NCI-H82 (cell line): ENCODE results near the gene AGPAT2.

ENCODE experiments used
- DNase-seq: peaks from one replicate; lab custom pipeline; 2025; lab: John Stamatoyannopoulos, UW

The AGPAT2 gene

DNA sequence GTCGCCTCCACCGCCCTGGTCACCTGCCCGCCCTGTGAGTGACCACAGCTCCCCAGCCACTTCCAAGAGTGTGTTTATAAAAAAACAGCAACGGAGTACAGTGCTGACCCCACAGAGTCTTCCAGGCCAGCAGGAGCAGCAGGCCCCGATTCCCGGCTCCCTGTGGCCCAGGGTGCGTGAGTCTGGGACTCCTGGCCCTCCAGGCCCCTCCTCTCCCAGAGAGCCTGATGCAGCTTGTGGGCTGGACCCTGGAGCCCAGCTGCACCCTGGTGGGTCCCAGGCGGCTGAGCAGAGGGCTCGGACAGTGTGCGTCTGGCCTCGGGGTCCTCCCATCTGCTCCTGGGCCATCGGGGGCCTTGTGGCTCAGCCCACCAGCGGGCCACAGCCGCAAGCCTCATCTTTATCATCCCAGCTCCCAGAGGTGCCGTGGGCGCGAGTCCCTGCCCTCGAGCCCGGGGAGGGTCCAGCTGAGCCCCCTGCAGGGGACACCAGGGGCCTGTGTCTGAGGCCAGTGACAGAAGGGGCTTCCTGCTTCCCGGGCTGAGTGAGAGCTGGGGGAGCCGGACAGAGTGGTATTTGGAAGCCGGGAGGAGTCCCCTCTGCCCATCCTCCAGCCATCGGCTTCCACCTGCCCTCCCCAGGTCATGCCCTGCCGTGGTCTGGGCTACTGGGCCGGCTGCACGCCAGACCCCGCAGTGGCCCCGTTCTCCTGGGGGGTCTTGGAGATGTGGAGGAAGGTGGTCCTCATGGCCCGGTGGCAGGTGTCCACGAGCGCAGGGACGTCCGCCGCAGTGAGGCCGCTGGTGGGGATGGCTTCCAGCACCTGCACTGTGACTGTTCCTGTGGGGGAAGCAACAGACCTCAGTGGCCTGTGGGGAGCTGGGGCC lies 13.9 kb downstream of the AGPAT2 start:
- DNase-seq: no peak

- DNase-seq: no peak
Measured at GRCh38 chr9:136672431-136673087, 14.7 kb downstream of the AGPAT2 start.

DNA sequence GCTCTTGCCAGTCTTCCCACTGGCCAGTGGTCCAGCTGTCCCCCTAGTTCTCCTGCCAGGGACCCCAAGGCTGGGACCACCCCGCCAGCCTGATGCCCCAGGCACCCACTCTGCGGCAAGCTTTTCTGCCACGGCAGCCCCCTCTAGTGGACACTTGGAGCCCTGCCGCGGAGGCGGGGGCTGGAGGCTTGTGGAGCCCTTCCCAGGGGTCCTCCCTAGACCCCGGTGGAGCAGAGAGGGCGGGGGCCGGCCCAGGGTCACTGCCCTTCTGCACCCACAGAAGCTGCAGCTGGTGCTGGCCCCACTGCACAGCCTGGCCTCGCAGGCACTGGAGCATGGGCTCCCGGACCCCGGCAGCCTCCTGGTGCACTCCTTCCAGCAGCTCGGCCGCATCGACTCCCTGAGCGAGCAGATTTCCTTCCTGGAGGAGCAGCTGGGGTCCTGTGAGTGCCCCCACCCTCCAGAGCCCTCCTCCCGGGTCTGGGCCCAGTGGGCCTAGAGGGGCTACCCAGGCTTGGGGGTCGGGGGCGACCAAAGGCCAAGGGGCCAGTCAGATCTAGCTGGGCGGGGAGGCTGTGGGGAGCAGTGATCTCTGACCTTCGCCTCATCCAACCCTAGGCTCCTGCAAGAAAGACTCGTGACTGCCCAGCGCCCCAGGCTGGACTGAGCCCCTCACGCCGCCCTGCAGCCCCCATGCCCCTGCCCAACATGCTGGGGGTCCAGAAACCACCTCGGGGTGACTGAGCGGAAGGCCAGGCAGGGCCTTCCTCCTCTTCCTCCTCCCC lies 15.4 kb downstream of the AGPAT2 start:
- peak; percentile 66 for DNase-seq

DNA sequence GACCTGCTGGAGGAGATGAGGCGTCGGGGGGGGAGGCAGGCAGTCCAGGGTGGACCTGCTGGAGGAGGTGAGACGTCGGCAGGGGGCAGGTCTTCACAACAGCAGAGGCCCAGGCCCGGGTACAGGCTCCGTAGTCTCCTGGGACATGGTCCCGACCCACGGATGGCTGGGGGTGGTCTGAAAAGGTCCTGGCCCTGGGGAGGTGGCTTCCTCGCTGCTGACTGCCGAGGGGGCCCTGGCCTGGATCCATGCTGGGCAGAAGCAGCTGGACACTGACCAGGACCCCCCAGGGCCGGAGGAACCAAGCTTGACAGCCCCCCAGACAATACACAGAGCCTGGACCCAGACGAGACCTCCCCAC lies 16.0 kb downstream of the AGPAT2 start:
- no peak for DNase-seq

GRCh38 chr9:136670576-136671253 lies 16.5 kb downstream of the AGPAT2 start:
- DNase-seq: no peak

- no peak for DNase-seq
Measured at GRCh38 chr9:136669791-136670464, 17.3 kb downstream of the AGPAT2 start.

DNA sequence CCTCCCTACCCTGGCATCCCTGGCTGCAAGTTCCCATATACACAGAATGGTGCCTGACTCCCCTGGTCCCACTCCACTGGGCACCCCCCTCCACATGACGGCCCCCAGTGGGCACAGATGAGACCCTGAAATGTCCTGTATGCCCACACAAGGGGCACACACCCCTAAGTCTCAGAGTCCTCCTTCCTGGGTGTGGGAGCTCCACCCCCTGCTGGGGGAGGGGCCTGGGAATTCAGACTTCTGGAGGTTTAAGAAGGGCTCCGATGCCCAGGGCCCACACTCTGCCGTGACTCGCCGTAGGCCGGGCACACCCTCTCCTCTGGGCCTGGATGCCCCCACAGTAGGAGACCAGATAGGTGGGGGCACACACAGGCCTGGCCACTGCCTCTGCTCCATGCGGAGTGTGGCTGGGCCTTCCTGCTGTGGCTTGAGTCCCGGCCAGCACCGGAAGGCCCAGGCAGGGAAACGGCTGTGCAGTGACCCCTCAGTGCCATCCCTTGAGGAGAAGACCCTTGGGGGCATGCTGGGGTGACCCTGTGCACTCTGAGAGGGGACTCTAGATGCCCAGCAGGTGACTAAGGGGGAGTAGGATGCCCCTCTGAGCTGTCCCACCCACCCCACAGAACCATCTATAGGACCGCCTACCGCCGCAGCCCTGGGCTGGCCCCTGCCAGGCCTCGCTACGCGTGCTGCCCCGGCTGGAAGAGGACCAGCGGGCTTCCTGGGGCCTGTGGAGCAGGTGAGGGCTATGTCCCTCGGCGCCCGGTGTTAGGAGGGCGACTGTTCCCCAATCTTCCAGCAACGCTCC lies 18.1 kb downstream of the AGPAT2 start:
- peak; percentile 31 for DNase-seq

GRCh38 chr9:136667940-136668760 lies 19.1 kb downstream of the AGPAT2 start:
- peak; percentile 32 for DNase-seq

GRCh38 chr9:136667214-136667939 lies 19.9 kb downstream of the AGPAT2 start:
- DNase-seq: peak; percentile 18

DNA sequence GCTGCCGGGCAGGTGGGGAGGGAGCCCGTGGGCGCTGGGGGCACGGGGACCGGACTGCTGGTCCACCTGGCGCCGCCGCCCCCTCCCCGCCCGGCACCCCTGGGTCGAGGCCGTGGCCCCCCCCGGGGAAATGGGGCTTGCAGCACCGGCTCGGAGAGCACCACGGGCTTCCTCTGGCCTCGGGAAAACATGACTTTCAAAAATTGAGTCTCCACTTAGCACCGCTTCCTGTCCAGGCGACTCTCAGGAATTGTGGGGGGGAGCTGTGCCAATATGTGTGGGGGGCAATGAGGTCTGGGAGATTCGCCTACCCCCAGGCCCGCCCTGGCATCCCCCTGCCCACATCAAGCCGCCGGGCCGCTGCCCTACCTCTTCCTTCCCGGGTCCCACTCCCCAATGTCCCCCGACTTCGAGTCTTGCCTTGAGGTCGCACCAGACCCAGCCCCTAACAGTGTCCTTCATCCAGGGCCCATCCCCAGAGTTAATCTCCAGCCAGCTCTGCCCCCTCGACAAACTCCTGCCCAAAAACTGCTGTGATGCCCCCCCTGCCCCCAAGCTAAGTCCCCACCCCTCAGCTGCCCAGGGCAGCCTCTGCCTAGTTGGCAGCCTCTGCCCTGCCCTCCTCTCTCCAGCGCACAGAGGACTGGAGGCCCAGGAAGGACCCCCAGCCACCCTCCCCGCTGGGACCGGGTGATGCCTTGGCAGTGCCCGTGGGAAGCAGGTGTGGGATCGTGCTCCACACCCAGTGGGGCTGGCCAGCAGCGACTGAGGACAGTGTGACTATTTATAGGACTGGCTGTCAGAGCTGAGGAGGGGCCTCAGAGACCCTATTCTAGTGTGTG lies 20.7 kb downstream of the AGPAT2 start:
- no peak for DNase-seq

GRCh38 chr9:136665704-136666371 lies 21.4 kb downstream of the AGPAT2 start:
- no peak for DNase-seq

DNA sequence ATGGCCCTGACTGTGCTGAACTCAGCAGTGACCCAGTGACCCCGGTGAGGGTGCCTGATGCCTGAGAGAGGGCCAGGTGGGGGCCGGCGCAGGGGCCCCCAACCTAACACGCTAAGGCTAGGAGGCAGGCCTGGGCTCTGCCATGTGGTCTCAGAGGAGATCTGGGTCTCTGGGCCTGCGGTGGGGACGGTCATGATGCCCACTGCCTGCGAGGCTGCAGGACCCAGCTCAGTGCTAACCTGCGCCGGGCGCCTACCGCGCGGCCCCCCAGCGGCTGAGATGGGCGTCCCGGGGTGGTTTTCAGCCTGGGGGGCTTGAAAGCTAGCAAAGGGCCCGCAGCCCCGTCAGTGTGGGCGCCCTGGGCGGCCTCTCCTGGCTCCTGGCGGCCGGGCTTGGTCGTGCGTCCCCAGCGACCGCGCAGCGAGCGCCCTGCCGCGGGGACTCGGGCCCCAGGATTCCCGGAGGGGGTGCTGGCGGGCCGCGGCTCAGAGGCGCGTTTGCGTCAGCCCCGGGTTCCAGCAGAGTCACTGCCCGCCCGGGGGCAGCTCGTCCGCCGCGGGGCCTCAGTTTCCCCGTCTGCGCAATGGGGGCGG lies 22.1 kb downstream of the AGPAT2 start:
- DNase-seq: peak; percentile 26

- no peak for DNase-seq
Measured at GRCh38 chr9:136664000-136664915, 23.0 kb downstream of the AGPAT2 start.

DNA sequence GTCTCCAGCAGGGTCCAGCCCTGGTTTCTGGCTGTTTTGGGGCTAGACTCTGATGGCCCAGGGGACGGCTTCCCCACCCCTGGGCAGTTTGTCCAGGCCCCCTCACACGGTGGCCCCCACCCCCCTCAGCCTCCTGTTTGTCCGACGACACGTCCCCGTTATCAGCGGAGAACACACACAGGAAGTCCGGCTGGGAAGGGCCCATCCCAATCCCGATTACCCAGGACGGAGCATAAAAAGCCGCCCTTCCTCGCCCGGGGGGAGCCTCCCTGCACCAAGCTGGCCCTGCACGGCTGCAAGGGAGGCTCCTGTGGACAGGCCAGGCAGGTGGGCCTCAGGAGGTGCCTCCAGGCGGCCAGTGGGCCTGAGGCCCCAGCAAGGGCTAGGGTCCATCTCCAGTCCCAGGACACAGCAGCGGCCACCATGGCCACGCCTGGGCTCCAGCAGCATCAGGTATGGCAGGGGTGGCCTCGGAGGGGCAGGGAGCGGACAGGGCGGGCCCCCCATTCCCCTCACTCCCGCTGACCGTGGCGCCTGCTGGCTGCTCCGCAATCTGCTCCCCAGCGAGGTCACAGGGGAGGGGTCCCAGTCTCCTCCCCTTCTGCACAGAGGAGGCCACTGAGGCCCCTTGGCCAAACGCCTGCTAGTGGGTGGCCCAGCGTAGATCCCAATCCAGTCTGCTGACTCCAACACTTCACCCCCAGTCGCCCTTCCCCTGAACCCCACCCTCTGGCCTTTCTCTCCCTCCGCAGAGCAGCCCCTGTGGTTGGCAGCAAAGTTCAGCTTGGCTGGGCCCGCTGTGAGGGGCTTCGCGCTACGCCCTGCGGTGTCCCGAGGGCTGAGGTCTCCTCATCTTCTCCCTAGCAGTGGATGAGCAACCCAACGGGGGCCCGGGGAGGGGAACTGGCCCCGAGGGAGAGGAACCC lies 24.3 kb downstream of the AGPAT2 start, which contains the start of gene EGFL7:
Gene EGFL7 (plus strand): TSS at position 261 of the 926 bp plus-strand sequence. CDS start 5,367 bp downstream, outside the sequence.
- no peak for DNase-seq

DNA sequence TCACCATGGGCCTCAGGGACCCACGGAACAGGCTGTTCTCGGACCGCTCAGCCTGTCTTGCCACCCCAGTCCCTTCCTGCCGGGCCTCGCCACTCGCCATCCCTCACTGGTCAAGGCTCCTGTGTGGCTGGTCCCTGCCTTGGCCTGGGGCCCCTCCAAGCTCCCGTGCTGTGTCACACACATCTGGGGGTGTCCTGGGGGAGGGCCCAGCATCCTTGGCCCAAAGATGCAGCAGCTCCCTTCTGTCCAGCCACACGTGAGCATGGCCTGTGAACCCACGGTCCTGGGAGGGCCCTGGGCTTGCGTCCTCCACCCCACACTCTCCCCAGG lies 25.0 kb downstream of the AGPAT2 start:
- DNase-seq: no peak
